SK-N-SH treated with all-trans-retinoic acid at 6 μM for 48 hours (cell line): ENCODE measurements around the gene TRIM8.

ENCODE experiments used
- ATAC-seq: fragments of 200-7000 bp; cut with Tn5 transposase; 3 replicates; pipeline ENCODE4 v1.9.1; 2020; ENCODE audit warnings: mild to moderate bottlenecking, moderate library complexity
- ARNTL ChIP-seq: fragments of 450-650 bp; formaldehyde crosslinking; IDR thresholded peaks from 2 replicates; pipeline ENCODE4 v1.5.0; 2020; ENCODE audit warnings: low read depth, mild to moderate bottlenecking, moderate library complexity, borderline replicate concordance
- BACH2 ChIP-seq: fragments of 250-450 bp; sonication (Bioruptor Pico); IDR thresholded peaks from 2 replicates; pipeline ENCODE4 v1.9.0; 2021; ENCODE audit warnings: mild to moderate bottlenecking, borderline replicate concordance
- CREB5 ChIP-seq: fragments of 250-450 bp; sonication (Bioruptor Pico); IDR thresholded peaks from 2 replicates; pipeline ENCODE4 v1.5.1; 2020; ENCODE audit warnings: low read depth, mild to moderate bottlenecking, moderate library complexity
- CSRNP3 ChIP-seq: fragments of 250-450 bp; sonication (Bioruptor Pico); IDR thresholded peaks from 2 replicates; pipeline ENCODE4 v1.5.1; 2021; ENCODE audit warnings: mild to moderate bottlenecking, moderate library complexity
- ESRRG ChIP-seq: fragments of 250-450 bp; sonication (Bioruptor Pico); IDR thresholded peaks from 2 replicates; pipeline ENCODE4 v1.6.1; 2021; ENCODE audit warnings: mild to moderate bottlenecking
- GLIS3 ChIP-seq: fragments of 250-450 bp; sonication (Bioruptor Pico); IDR thresholded peaks from 2 replicates; pipeline ENCODE4 v1.5.0; 2020; ENCODE audit warnings: mild to moderate bottlenecking, moderate library complexity
- ISL1 ChIP-seq: fragments of 250-450 bp; sonication (Bioruptor Pico); IDR thresholded peaks from 2 replicates; pipeline ENCODE4 v2.1.2; 2022; ENCODE audit warnings: mild to moderate bottlenecking, moderate library complexity
- OSR1 ChIP-seq: fragments of 250-450 bp; sonication (Bioruptor Pico); IDR thresholded peaks from 2 replicates; pipeline ENCODE4 v1.8.0; 2022; ENCODE audit warnings: moderate library complexity, mild to moderate bottlenecking, inconsistent platforms
- POU6F1 ChIP-seq: fragments of 250-450 bp; sonication (Bioruptor Pico); IDR thresholded peaks from 2 replicates; pipeline ENCODE4 v1.8.0; 2021; ENCODE audit warnings: low read depth, mild to moderate bottlenecking, moderate library complexity, borderline replicate concordance
- PPARA ChIP-seq: fragments of 250-450 bp; sonication (Bioruptor Pico); IDR thresholded peaks from 2 replicates; pipeline ENCODE4 v1.5.0; 2020; ENCODE audit warnings: mild to moderate bottlenecking, borderline replicate concordance
- RARB ChIP-seq: fragments of 250-450 bp; sonication (Bioruptor Pico); IDR thresholded peaks from 2 replicates; pipeline ENCODE4 v1.8.0; 2021; ENCODE audit warnings: mild to moderate bottlenecking, moderate library complexity
- SNAI2 ChIP-seq: fragments of 250-450 bp; sonication (Bioruptor Pico); IDR thresholded peaks from 2 replicates; pipeline ENCODE4 v1.5.0; 2020; ENCODE audit warnings: mild to moderate bottlenecking, moderate library complexity
- TCF4 ChIP-seq: fragments of 250-450 bp; sonication (Bioruptor Pico); IDR thresholded peaks from 2 replicates; pipeline ENCODE4 v1.8.0; 2021; ENCODE audit warnings: mild to moderate bottlenecking, moderate library complexity, borderline replicate concordance
- TSHZ2 ChIP-seq: fragments of 250-450 bp; sonication (Bioruptor Pico); IDR thresholded peaks from 2 replicates; pipeline ENCODE4 v1.5.0; 2020; ENCODE audit warnings: mild to moderate bottlenecking, moderate library complexity
- ZC3H10 ChIP-seq: fragments of 250-450 bp; sonication (Bioruptor Pico); IDR thresholded peaks from 2 replicates; pipeline ENCODE4 v1.5.1; 2021; ENCODE audit warnings: mild to moderate bottlenecking, moderate library complexity
- ZNF565 ChIP-seq: fragments of 450-650 bp; formaldehyde crosslinking; conservative IDR thresholded peaks from 2 replicates; pipeline ENCODE4 v1.5.0; 2020; ENCODE audit warnings: low read depth, mild to moderate bottlenecking, moderate library complexity
- ZNF70 ChIP-seq: fragments of 450-650 bp; formaldehyde crosslinking; IDR thresholded peaks from 2 replicates; pipeline ENCODE4 v1.5.0; 2020; ENCODE audit warnings: mild to moderate bottlenecking, moderate library complexity
- TF ChIP-seq, protein P1 (sequence below): fragments of 250-450 bp; sonication (Bioruptor Pico); IDR thresholded peaks from 2 replicates; pipeline ENCODE4 v1.8.0; 2020; ENCODE audit warnings: mild to moderate bottlenecking, moderate library complexity, borderline replicate concordance

Gene TRIM8

DNA sequence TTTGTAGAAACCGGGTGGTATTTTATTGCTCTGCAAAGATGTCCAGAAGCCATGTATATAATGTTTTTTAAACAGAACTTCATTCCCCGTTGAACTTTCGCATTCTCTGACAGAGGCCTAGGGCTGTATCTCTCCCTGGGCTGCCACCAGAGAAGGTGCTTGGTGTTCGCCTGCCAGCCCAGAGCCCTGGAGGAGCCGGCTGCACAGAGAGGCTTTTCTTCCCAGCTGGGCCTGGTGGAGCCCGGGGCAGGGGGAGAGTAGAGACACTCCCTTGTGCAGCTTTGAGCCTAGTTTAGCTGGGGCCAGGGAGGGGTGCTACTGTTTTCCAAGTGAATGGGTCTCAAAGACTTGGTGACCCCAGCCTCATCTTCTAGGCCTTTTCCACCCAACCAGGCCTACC is 13.6 kb upstream of the TRIM8 start:
- no peak for TF ChIP-seq TCF4
- no peak for TF ChIP-seq ZNF565 (CRISPR knock-in tag)
- no peak for TF ChIP-seq PPARA (CRISPR knock-in tag)
- no peak for TF ChIP-seq SNAI2
- no peak for TF ChIP-seq ESRRG (CRISPR knock-in tag)
- TF ChIP-seq, protein P1, sequence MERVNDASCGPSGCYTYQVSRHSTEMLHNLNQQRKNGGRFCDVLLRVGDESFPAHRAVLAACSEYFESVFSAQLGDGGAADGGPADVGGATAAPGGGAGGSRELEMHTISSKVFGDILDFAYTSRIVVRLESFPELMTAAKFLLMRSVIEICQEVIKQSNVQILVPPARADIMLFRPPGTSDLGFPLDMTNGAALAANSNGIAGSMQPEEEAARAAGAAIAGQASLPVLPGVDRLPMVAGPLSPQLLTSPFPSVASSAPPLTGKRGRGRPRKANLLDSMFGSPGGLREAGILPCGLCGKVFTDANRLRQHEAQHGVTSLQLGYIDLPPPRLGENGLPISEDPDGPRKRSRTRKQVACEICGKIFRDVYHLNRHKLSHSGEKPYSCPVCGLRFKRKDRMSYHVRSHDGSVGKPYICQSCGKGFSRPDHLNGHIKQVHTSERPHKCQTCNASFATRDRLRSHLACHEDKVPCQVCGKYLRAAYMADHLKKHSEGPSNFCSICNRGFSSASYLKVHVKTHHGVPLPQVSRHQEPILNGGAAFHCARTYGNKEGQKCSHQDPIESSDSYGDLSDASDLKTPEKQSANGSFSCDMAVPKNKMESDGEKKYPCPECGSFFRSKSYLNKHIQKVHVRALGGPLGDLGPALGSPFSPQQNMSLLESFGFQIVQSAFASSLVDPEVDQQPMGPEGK (CRISPR knock-in tag): no peak
- TF ChIP-seq RARB: no peak
- no peak for TF ChIP-seq CSRNP3 (CRISPR knock-in tag)
- no peak for TF ChIP-seq GLIS3 (CRISPR knock-in tag)
- TF ChIP-seq TSHZ2: no peak
- no peak for TF ChIP-seq BACH2 (CRISPR knock-in tag)
- no peak for TF ChIP-seq ISL1 (CRISPR knock-in tag)
- no peak for TF ChIP-seq ZC3H10 (CRISPR knock-in tag)
- TF ChIP-seq CREB5 (CRISPR knock-in tag): no peak
- no peak for TF ChIP-seq ZNF70 (CRISPR knock-in tag)
- no peak for TF ChIP-seq OSR1 (CRISPR knock-in tag)
- no peak for TF ChIP-seq POU6F1 (CRISPR knock-in tag)
- no peak for TF ChIP-seq ARNTL (CRISPR knock-in tag)
- ATAC-seq: no peak

GRCh38 chr10:102631525-102632393 is 12.5 kb upstream of the TRIM8 start:
- TF ChIP-seq CREB5 (CRISPR knock-in tag): no peak
- no peak for ATAC-seq
